Lung (tissue), 12 donors: Measurements from ENCODE around the gene USP37. TPM values are rescaled to one million over a fixed set of nuclear protein-coding genes. Genes with fewer than 3 reads are reported as not detected.

Experiments
- ATAC-seq: fragments of 200-7000 bp; cut with Tn5 transposase; one replicate; pipeline ENCODE4 v1.9.1; 2020; ENCODE audit warnings: moderate number of reproducible peaks; ENCODE audit not compliant: insufficient read depth, low FRiP score
- DNase-seq, 3 donors: peaks; one replicate each; pipeline ENCODE4 v3.0.0-alpha.2; 2013 to 2017
- H3K27ac ChIP-seq, 2 donors: one replicate each; pipeline ENCODE4 v1.5.1; 2013; ENCODE audit warnings: mild to moderate bottlenecking in 2 of 2, moderate library complexity in 2 of 2, control low read depth in 1 of 2, inconsistent platforms in 1 of 2, low read depth in 1 of 2, low read length in 1 of 2
- H3K27me3 ChIP-seq, 3 donors: one replicate each; pipeline ENCODE4 v1.5.1; 2013; ENCODE audit warnings: low read length in 2 of 3; ENCODE audit not compliant: control insufficient read depth in 3 of 3, insufficient read depth in 3 of 3
- H3K36me3 ChIP-seq, 4 donors: one replicate each; pipeline ENCODE4 v1.5.1; 2013; ENCODE audit warnings: low read length in 4 of 4, mild to moderate bottlenecking in 1 of 4, moderate library complexity in 1 of 4; ENCODE audit not compliant: control insufficient read depth in 4 of 4, insufficient read depth in 4 of 4
- H3K4me1 ChIP-seq, 5 donors: one replicate each; pipeline ENCODE4 v1.5.1; 2013; ENCODE audit warnings: low read length in 5 of 5, mild to moderate bottlenecking in 2 of 5, moderate library complexity in 1 of 5; ENCODE audit not compliant: control insufficient read depth in 5 of 5, insufficient read depth in 5 of 5
- H3K4me3 ChIP-seq: one replicate; pipeline ENCODE4 v1.5.1; 2013; ENCODE audit warnings: mild to moderate bottlenecking, control low read depth, moderate library complexity
- H3K9ac ChIP-seq, 2 donors: one replicate each; pipeline ENCODE4 v1.5.1; 2013; ENCODE audit warnings: low read length in 2 of 2, control low read depth in 1 of 2; ENCODE audit not compliant: insufficient read depth in 1 of 2
- H3K9me3 ChIP-seq, 4 donors: one replicate each; pipeline ENCODE4 v1.5.1; 2013; ENCODE audit warnings: low read length in 3 of 4, mild to moderate bottlenecking in 1 of 4, moderate library complexity in 1 of 4; ENCODE audit not compliant: control insufficient read depth in 4 of 4, insufficient read depth in 3 of 4
- WGBS, 2 donors: extraction: QIAGEN DNeasy Blood & Tissue Kit; methylation state at CpG; one replicate each; pipeline ENCODE4 v1.1.7; 2013; 5-methylcytosine and 5-hydroxymethylcytosine counted together
- polyA plus RNA-seq, 2 donors: library from polyadenylated mRNA; stranded (reverse); fragments of 200-250 nt; gene quantifications; one replicate each; pipeline ENCODE4 v1.2.1, GENCODE V29; 2013
- total RNA-seq, 2 donors: library from RNA; depleted of rRNA in 1 of 2; stranded (reverse); fragments of >200 nt in 1 of 2; gene quantifications; one replicate each; pipeline ENCODE4 v1.2.1, GENCODE V29; 2014 to 2021
- TF ChIP-seq, protein P1 (sequence below): IDR thresholded peaks from 2 replicates; pipeline ENCODE4 v1.5.1; 2012; ENCODE audit warnings: mild to moderate bottlenecking; ENCODE audit errors: control extremely low read depth, extremely low read depth
- donor health status: control.
- donor health status: control.
- donor health status: Bipolar disorder and iron deficiency.
- donor health status: healthy.
- donor health status: DM: yes; HTN: yes; CAD: no.

The USP37 gene
- total and polyA plus RNA-seq, 4 donors, result 2.6 to 23.5 (median 8.1) TPM

DNA sequence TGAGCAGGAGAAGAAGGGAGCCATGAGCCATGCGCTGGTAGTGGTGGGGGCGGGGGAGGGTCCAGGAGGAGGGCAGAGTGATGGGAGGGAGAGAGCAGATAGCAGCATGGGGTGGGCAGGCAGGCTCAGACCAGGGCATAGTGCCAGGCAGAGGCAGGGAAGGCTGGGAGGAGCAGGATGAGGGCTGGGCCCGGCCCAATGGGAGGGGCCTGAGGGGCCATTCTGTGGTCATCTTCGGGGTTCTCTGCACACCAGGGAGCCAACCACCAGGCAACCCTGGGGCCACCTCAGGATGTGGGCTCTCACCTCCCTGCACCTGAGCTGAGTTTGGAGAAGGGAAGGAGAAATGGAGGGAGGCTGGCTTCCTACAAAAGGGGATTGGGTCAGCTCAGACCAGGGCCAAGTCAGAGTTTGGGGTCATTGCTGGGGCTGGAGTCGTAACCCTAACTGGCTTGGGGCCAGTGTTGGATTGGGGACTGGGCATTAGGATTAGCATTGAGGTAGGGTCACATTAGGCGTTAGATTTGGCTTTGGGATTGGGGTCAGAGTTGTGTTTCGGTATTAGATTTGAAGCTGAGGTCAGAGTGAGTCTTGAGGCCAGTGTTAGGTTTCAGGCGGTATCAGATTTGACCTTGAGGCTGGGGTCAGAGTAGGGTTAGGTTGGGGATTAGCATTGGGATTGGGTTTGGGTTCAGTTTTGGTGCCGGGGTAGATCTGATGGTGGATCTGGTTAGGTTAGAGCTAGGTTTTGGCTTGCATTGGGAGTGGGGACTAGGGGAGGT lies 138.0 kb downstream of the USP37 start:
- Histone ChIP-seq H3K9me3 (no peaks in the 10 kb centered on the region), H3K27ac (no peak overlapping the region), H3K4me1 (no peaks in the 10 kb centered on the region), H3K36me3 (no peaks in the 10 kb centered on the region), H3K9ac (no peak overlapping the region), H3K4me3 (no peak overlapping the region), H3K27me3 (no peaks in the 10 kb centered on the region)
- DNase-seq (no peak), ATAC-seq (no peak)
- 70 to 75% methylated on average over 9 of the region's 9 CpGs for WGBS, 2 donors
- TF ChIP-seq, protein P1, sequence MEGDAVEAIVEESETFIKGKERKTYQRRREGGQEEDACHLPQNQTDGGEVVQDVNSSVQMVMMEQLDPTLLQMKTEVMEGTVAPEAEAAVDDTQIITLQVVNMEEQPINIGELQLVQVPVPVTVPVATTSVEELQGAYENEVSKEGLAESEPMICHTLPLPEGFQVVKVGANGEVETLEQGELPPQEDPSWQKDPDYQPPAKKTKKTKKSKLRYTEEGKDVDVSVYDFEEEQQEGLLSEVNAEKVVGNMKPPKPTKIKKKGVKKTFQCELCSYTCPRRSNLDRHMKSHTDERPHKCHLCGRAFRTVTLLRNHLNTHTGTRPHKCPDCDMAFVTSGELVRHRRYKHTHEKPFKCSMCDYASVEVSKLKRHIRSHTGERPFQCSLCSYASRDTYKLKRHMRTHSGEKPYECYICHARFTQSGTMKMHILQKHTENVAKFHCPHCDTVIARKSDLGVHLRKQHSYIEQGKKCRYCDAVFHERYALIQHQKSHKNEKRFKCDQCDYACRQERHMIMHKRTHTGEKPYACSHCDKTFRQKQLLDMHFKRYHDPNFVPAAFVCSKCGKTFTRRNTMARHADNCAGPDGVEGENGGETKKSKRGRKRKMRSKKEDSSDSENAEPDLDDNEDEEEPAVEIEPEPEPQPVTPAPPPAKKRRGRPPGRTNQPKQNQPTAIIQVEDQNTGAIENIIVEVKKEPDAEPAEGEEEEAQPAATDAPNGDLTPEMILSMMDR, result no peak

DNA sequence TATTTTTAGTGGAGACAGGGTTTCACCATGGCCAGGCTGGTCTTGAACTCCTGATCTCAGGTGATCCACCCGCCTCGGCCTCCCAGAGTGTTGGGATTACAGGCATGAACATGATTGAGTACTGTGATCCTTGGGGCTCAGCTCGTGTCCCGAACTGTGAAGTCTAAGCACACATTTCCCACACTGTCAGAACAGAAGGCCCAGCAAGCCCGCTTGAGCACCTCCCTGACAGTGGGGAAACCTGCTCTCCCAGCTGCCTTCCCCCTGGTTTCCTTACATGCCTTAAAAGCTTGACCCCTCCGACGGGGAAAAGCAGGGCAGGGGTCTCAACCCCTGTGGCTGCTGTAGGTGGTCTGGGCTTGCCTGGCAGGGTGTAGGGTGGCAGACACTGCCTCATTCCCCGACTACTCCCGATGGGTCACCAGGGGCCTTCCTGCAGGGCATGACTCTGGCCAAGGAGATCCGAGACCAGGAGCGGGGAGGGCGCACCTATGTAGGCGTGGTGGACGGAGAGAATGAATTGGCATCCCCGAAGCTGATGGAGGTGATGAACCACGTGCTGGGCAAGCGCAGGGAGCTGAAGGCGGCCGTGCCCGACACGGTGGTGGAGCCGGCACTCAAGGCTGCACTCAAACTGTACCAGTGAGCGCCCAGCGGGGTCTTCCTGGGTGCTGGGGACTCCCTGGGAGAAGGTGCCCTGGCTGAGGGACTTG lies 139.1 kb downstream of the USP37 start:
- H3K9me3 ChIP-seq, result no peaks in the 10 kb centered on the region
- 92 to 96% methylated on average over 24 of the region's 24 CpGs for WGBS, 2 donors
- no peak overlapping the region for H3K4me3 ChIP-seq
- H3K4me1 ChIP-seq, result no peaks in the 10 kb centered on the region
- no peaks in the 10 kb centered on the region for H3K27me3 ChIP-seq
- ATAC-seq (no peak), DNase-seq (no peak)
- no peaks in the 10 kb centered on the region for H3K36me3 ChIP-seq
- no peak overlapping the region for H3K9ac ChIP-seq
- TF ChIP-seq, protein P1, result no peak
- H3K27ac ChIP-seq, result no peak overlapping the region

DNA sequence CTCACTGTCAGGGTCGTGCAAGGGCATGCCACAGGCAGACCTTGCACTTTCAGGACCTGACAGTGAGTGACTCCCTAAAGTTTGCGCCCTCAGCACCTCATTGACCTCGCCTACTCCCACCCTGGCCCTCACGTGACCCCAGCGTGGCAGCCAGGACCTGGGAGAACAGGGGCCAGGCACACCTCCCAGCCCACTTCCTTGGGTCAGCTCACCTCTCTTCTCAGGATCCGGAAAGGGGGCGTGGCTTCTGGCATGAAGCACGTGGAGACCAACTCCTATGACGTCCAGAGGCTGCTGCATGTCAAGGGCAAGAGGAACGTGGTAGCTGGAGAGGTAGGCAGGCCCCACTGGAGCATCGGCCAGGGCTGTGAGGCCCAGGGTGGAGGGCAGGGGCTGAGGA lies 140.4 kb downstream of the USP37 start:
- no peak overlapping the region for H3K4me3 ChIP-seq
- H3K27ac ChIP-seq, result no peak overlapping the region
- H3K4me1 ChIP-seq, result no peaks in the 10 kb centered on the region
- H3K36me3 ChIP-seq, result no peaks in the 10 kb centered on the region
- H3K27me3 ChIP-seq, result no peaks in the 10 kb centered on the region
- H3K9ac ChIP-seq, result no peak overlapping the region
- no peaks in the 10 kb centered on the region for H3K9me3 ChIP-seq
- ATAC-seq, result no peak
- TF ChIP-seq, protein P1, result no peak
- WGBS, 2 donors, result 73 to 85% methylated on average over 11 of the region's 11 CpGs
- no peak for DNase-seq
